Kasumi-1 (cell line): ENCODE data around the gene PASK.

Source experiments
- DNase-seq, 2 experiments: peaks; one replicate each; lab custom pipeline; 2025; lab: John Stamatoyannopoulos, UW

Gene PASK

DNA sequence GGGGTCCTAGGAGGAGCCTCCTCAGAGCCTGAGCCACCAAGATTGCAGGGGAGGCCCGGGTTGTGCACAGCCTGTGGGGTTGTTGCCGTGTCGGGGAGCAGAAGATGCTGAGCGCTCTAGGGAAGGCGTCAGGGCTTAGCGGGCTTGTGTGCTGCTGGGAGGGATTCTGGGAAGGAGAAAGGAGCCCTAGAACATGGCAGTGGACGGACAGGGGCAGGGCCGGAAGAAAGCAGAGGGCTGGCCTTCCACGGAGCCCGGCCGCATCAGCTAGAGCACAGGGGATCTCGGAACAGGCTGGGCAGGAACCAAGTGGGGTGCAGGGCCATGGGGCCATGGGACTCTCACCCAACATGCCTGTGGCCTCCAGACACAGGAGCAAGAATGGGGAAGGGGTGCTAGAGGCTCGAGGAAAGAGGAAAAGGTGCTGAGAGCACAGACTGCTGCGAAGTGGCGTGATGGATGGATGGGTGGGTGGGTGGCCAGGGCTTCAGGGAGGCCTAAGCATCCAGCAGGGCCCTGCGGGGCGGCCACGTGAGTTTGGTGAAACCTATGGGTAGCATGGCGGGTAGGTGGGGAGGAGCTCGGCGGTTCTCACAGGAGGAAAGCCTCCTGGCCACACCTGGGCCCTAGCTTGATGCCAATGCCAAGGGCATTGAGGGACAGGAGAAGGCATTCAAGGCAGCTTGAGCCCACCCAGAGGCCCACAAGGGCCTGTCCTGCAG lies 82.9 kb downstream of the PASK start:
- no peak for DNase-seq

DNA sequence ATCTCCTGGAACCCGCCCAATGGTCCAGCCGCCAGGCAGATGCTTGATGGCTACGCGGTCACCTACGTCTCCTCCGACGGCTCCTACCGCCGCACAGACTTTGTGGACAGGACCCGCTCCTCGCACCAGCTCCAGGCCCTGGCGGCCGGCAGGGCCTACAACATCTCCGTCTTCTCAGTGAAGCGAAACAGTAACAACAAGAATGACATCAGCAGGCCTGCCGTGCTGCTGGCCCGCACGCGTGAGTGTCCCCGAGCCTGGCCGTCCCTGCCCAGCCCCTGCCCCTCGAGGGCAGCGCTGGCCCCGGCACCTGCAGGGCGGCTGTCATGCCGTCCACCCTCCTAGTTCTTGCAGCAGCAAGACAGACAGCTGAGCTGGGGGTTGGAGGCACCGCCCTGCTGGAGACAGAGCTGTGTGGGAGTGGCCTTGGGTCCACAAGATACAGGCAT lies 83.9 kb downstream of the PASK start:
- DNase-seq, result no peak

DNA sequence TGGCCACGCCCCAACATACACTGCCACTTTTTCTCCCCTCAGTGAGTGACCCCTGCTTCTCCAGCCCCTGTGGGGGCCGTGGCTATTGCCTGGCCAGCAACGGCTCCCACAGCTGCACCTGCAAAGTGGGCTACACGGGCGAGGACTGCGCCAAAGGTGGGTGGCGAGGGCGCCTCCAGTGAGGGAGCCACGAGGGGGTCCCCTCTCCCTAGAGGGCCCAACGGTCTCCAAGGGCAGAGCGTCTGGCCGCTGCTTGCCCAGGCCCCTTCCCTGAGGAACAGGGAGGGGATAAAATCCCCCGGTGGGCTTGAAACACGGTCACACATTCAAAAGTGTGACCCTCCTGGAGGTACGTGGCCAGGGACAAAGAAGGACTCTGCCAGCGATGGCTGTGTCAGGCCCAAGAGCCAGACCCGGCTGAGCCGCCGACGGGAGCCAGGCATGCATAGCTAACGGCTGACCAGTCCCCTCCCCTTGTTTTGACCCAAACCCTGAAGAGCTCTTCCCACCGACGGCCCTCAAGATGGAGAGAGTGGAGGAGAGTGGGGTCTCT lies 84.4 kb downstream of the PASK start:
- DNase-seq, result no peak

DNA sequence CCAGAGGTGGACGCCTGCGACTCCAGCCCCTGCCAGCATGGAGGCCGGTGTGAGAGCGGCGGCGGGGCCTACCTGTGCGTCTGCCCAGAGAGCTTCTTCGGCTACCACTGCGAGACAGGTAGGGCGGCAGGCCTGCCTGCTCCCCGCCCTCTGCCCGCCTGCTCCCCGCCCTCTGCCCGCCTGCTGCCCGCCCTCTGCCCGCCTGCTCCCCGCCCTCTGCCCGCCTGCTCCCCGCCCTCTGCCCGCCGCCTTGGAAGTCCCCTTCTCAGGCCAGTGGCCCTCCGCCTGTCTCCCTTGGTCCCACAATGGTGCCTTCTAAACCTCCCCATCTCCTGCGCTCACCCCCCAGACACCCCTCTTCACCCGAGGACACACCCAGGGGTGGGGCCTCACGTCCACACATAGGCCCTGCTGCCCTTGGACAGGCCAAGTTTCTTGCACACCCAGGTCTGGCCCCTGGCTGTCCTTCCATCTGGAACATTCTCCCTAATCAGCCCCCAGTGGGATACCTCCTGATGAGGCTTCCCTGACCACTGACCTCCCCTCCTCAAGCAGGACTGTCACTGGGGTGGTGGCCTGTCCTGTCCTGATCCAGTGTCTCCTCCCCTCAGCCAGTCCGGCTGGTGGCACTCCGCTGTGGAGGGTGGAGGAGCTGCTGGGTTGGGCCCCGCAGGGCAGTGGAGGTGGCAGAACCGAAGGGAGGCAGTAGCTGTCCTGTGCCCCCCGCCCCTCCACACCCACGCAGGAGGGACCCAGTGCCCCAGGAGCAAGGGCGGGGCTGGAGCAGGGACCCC lies 85.1 kb downstream of the PASK start:
- DNase-seq, result no peak

DNA sequence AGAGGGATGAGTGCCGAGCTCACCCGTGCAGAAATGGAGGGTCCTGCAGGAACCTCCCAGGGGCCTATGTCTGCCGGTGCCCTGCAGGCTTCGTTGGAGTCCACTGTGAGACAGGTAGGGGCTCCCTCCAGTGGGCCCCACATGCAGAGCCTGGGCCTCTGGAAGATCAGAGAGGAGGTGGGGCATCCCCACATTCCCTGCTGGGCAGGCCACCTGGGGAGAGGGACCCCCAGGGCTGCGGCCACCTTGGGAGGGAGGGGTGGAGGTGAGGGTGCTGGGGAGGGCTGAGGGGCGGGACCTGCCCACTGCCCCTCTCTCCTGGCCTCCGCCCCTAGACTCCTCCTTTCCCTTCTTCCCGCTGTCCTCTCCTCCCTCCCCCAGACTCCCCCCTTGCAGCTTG lies 85.7 kb downstream of the PASK start:
- DNase-seq, result no peak

DNA sequence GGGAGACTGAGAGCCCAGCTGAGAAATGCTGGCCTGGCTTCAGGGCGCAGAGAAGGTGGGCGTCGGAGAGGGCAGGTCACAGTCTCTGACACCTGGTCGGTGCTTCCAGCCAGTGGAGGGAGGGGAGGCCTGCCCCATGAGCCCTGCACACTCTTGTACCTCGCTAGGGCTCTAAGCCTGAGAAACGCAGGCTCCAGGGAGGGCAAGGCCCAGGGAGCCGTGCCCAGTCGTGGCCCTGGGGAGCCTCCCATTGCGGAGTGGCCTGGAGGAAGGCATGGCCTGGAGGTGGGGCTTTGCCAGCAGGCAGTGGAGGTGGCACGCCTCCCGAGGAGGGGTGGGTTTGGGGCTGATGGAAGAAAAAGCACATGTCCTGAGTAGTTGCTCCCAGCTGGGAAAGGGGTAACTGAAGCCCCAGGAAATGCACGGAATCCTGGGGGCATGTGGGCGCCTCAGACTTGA lies 86.2 kb downstream of the PASK start:
- no peak for DNase-seq

DNA sequence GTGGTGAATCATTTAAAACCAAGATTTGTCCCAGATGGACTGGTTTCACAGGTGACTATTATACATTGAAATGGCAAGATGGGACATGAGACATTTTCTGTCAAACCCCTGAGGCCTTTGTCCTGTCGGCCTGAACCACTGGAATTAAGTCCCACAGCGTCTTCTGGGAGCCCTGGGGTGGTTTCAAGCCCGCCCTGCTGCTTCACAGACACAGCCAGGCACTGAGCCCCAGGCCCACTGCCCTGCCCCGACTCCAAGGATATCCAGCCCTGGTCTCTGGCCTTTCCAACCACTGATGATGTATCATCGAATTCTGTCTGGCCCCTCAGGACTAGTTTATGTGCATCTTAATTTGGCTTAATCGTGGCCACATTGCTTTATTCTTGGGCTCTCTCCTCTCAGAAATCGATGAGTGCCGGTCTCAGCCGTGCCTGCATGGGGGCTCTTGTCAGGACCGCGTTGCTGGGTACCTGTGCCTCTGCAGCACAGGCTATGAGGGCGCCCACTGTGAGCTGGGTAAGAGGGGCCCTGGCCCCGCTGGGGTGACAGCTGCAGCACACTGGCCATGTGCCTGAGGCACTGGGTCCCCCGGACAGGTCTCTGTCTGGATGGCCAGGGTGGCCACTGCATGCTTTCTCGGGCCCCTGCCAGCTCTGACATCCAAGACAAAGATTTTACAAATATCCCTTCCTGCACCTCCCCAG lies 86.7 kb downstream of the PASK start:
- no peak for DNase-seq

DNA sequence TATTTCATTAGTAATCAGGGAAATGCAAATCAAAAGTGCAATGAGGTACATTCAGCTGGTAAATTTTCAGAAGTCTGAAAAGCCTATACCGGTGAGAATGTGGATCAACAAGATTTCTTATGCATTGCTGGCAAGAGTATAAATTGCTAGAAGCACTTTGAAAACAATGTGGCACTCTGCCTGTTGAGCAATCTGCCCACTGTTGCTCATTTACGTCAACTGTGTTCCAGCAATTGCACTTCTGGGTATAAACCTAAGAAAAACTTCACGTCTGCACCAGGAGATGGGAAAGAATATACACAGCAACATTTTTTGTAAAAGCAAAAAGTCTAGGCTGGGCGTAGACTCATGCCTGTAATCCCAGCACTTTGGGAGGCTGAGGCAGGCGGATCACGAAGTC lies 88.0 kb downstream of the PASK start:
- no peak for DNase-seq
